B cell (primary cell): ENCODE data around the gene WDR18. TPM values are rescaled to one million over a fixed set of nuclear protein-coding genes. Genes with fewer than 3 reads are reported as not detected.

Experiments
- ATAC-seq: fragments of 200-7000 bp; cut with Tn5 transposase; one replicate; pipeline ENCODE4 v1.10.0; 2021; ENCODE audit warnings: low read depth, mild to moderate bottlenecking, moderate number of reproducible peaks, moderate library complexity
- CTCF ChIA-PET: fragments of 350-600 bp; sonication (Branson Sonifier 250); formaldehyde crosslinking; loops from one replicate; lab custom pipeline; 2021; ENCODE audit warnings: antibody characterized with exemption, inconsistent platforms; lab: Charles Lee
- POLR2A ChIA-PET: fragments of 350-600 bp; sonication (Branson Sonifier 250); formaldehyde crosslinking; loops from one replicate; lab custom pipeline; 2021; ENCODE audit warnings: antibody characterized with exemption; lab: Charles Lee
- DNase-seq: peaks from one replicate; pipeline ENCODE4 v3.0.0; 2013
- H2AFZ ChIP-seq: 2 replicates; pipeline ENCODE4 v1.6.1; 2012; ENCODE audit warnings: mild to moderate bottlenecking, low read depth, low read length; ENCODE audit not compliant: insufficient read depth, poor library complexity, severe bottlenecking
- H3K27ac ChIP-seq, 2 donors: 1 replicate in 1 of 2; 2 replicates in 1 of 2; pipeline ENCODE4 v1.5.1; 2012 to 2013; ENCODE audit warnings: low read length in 2 of 2, mild to moderate bottlenecking in 2 of 2, moderate library complexity in 1 of 2
- H3K27me3 ChIP-seq, 4 experiments: fragments of 200-600 bp in 1 of 4; sonication (generic) in 1 of 4; replicated peaks in 1 of 4; 1 replicate in 2 of 4; 2 replicates in 2 of 4; pipeline versions ENCODE4 v1.6.1 to v1.7.0; 2013 to 2016; ENCODE audit warnings: low read length in 3 of 4, mild to moderate bottlenecking in 2 of 4, mixed read lengths in 1 of 4, moderate library complexity in 1 of 4; ENCODE audit not compliant: insufficient read depth in 4 of 4, control insufficient read depth in 3 of 4; ENCODE audit errors: control extremely low read depth in 1 of 4
- H3K36me3 ChIP-seq, 2 experiments: replicated peaks in 1 of 2; 1 replicate in 1 of 2; 2 replicates in 1 of 2; pipeline versions ENCODE4 v1.6.1 to v1.7.1; 2013; ENCODE audit warnings: low read length in 1 of 2; ENCODE audit not compliant: insufficient read depth in 2 of 2, control insufficient read depth in 1 of 2; ENCODE audit errors: control extremely low read depth in 1 of 2, extremely low read depth in 1 of 2
- H3K4me1 ChIP-seq, 2 donors: fragments of 200-600 bp in 1 of 2; sonication (generic) in 1 of 2; 1 replicate in 1 of 2; 2 replicates in 1 of 2; pipeline versions ENCODE4 v1.5.1 to v1.6.1; 2013 to 2017; ENCODE audit warnings: low read length in 2 of 2; ENCODE audit not compliant: control insufficient read depth in 2 of 2, insufficient read depth in 2 of 2
- H3K4me2 ChIP-seq: replicated peaks from 2 replicates; pipeline ENCODE3; 2012; ENCODE audit warnings: mild to moderate bottlenecking, low read depth, low read length; ENCODE audit not compliant: poor library complexity, severe bottlenecking
- H3K4me3 ChIP-seq, 5 experiments: fragments of 200-600 bp in 1 of 5; sonication (generic) in 1 of 5; 1 replicate in 3 of 5; 2 replicates in 2 of 5; pipeline versions ENCODE4 v1.5.1 to v1.7.0; 2011 to 2016; ENCODE audit warnings: low read length in 4 of 5, mild to moderate bottlenecking in 4 of 5, low read depth in 2 of 5, control low read depth in 1 of 5, moderate library complexity in 1 of 5; ENCODE audit not compliant: insufficient read depth in 1 of 5; ENCODE audit errors: control extremely low read depth in 1 of 5, extremely low read depth in 1 of 5
- H3K79me2 ChIP-seq: fragments of 200-600 bp; sonication (generic); one replicate; pipeline ENCODE4 v1.6.0; 2016; ENCODE audit warnings: low read length; ENCODE audit not compliant: control insufficient read depth, insufficient read depth
- H3K9ac ChIP-seq: fragments of 200-600 bp; sonication (generic); 2 replicates; pipeline ENCODE4 v1.6.1; 2017; ENCODE audit warnings: mild to moderate bottlenecking, low read length, moderate library complexity
- H3K9me3 ChIP-seq, 3 donors: one replicate each; pipeline versions ENCODE4 v1.6.1 to v1.7.1; 2013; ENCODE audit warnings: low read length in 2 of 3; ENCODE audit not compliant: control insufficient read depth in 2 of 3, insufficient read depth in 1 of 3; ENCODE audit errors: control extremely low read depth in 1 of 3
- H4K20me1 ChIP-seq: 2 replicates; pipeline ENCODE4 v1.6.0; 2012; ENCODE audit warnings: mild to moderate bottlenecking, low read length; ENCODE audit not compliant: insufficient read depth, control insufficient read depth, poor library complexity, severe bottlenecking
- H3K27ac Mint-ChIP-seq: one replicate; pipeline ENCODE4 v1.8.0; 2021; ENCODE audit warnings: mixed read lengths
- H3K27me3 Mint-ChIP-seq: one replicate; pipeline ENCODE4 v1.8.0; 2021; ENCODE audit warnings: mixed read lengths
- H3K4me1 Mint-ChIP-seq: one replicate; pipeline ENCODE4 v1.8.0; 2021; ENCODE audit warnings: mixed read lengths
- H3K4me3 Mint-ChIP-seq: one replicate; pipeline ENCODE4 v1.8.0; 2021; ENCODE audit warnings: mixed read lengths
- H3K9me3 Mint-ChIP-seq: one replicate; pipeline ENCODE4 v1.8.0; 2022; ENCODE audit warnings: mixed read lengths; ENCODE audit not compliant: insufficient read depth
- CTCF ChIP-seq: fragments of 200-600 bp; IDR thresholded peaks from one replicate; pipeline ENCODE4 v1.8.0; 2022; ENCODE audit warnings: antibody characterized with exemption, mild to moderate bottlenecking
- EZH2 ChIP-seq: IDR thresholded peaks from 2 replicates; pipeline ENCODE4 v1.6.1; 2012; ENCODE audit warnings: borderline replicate concordance, low read depth, mild to moderate bottlenecking, moderate library complexity, low read length; ENCODE audit not compliant: insufficient read depth, poor library complexity, severe bottlenecking
- WGBS: methylation state at CpG from one replicate; pipeline ENCODE4 v1.1.5; 2013; ENCODE audit warnings: missing lambda C conversion rate; ENCODE audit not compliant: insufficient coverage; 5-methylcytosine and 5-hydroxymethylcytosine counted together
- intact Hi-C: fragments of 100-400 bp; cut with micrococcal nuclease; formaldehyde crosslinking; loops from one replicate; pipeline ENCODE4 v1.10.0; 2022
- polyA plus RNA-seq: library from polyadenylated mRNA; depleted of rRNA; stranded (reverse); fragments of >200 nt; gene quantifications from 2 replicates; pipeline ENCODE4 v1.2.3, GENCODE V29; 2012
- total RNA-seq, 2 donors: library from RNA; stranded (reverse); fragments of 120-200 nt in 1 of 2; gene quantifications; 1 replicate in 1 of 2; 2 replicates in 1 of 2; pipeline versions ENCODE4 v1.2.3 to v1.2.4, GENCODE V29; 2013 to 2022

The WDR18 gene
- total and polyA plus RNA-seq, 2 donors (not counting 1 experiment from before 2014, with no cell fraction given): 48.5 to 60.5 TPM

GRCh38 chr19:994516-994915, 10.4 kb downstream of the WDR18 start:
- Histone ChIP-seq H3K27ac (no peak overlapping the region), H3K4me3 (no peak overlapping the region), H3K27me3 (peaks cover 0 to 39% (median 21%) of the 10 kb centered on the region in 4 experiments), H2AFZ (no peak overlapping the region), H3K36me3 (peaks cover 0 to 17% of the 10 kb centered on the region in 2 experiments), H3K79me2 (no peaks in the 10 kb centered on the region), H3K9ac (no peak overlapping the region), H3K4me2 (no peak overlapping the region), H3K4me1 (peaks cover 10 to 11% of the 10 kb centered on the region in 2 donors), H3K9me3 (peaks cover 0 to 5% (median 0%) of the 10 kb centered on the region in 3 donors), H4K20me1 (peaks cover 8% of the 10 kb centered on the region)
- H3K27me3 Mint-ChIP-seq: peaks cover 21% of the 10 kb centered on the region
- ChIA-PET CTCF (no interaction called here), POLR2A (interaction anchor here (1.4 kb wide), 1 partner anchor 10 kb away, joined by 3 read pairs; no protein-coding TSS in a partner anchor)
- TF ChIP-seq CTCF (no peak), EZH2 (no peak)
- no peak overlapping the region for H3K4me3 Mint-ChIP-seq
- ATAC-seq: no peak
- H3K9me3 Mint-ChIP-seq: no peaks in the 10 kb centered on the region
- H3K4me1 Mint-ChIP-seq: peaks cover 7% of the 10 kb centered on the region
- intact Hi-C loops: no loop called here
- DNase-seq: no peak
- H3K27ac Mint-ChIP-seq: no peak overlapping the region
- 93% methylated on average over 18 of the region's 18 CpGs for WGBS

- H3K36me3 ChIP-seq: peaks cover 0 to 15% of the 10 kb centered on the region in 2 experiments
- Mint-ChIP-seq H3K9me3 (no peaks in the 10 kb centered on the region), H3K4me1 (peaks cover 7% of the 10 kb centered on the region), H3K27me3 (peaks cover 21% of the 10 kb centered on the region), H3K27ac (no peak overlapping the region), H3K4me3 (no peak overlapping the region)
- DNase-seq (no peak), ATAC-seq (no peak)
- 78% methylated on average over 23 of the region's 26 CpGs for WGBS
- H3K4me2 ChIP-seq: peak overlapping the region; percentile 57
- H3K9me3 ChIP-seq: peaks cover 0 to 6% (median 0%) of the 10 kb centered on the region in 3 donors
- no peak overlapping the region for H2AFZ ChIP-seq
- ChIA-PET CTCF (interaction anchor here (0.6 to 2.4 kb wide), 4 partner anchors 11 to 224 kb away, joined by 3 to 11 read pairs (median 4); partner anchors contain the start of gene WDR18), POLR2A (interaction anchor here (0.7 to 1.4 kb wide), 3 partner anchors 10 to 88 kb away, joined by 3 to 4 read pairs (median 4); no protein-coding TSS in a partner anchor)
- intact Hi-C loops: no loop called here
- H3K9ac ChIP-seq: no peak overlapping the region
- no peak overlapping the region for H3K27ac ChIP-seq
- H3K27me3 ChIP-seq: peaks cover 0 to 45% (median 22%) of the 10 kb centered on the region in 4 experiments
- no peaks in the 10 kb centered on the region for H3K79me2 ChIP-seq
- peaks cover 8% of the 10 kb centered on the region for H4K20me1 ChIP-seq
- H3K4me1 ChIP-seq: peaks cover 10 to 11% of the 10 kb centered on the region in 2 donors
- no peak for TF ChIP-seq CTCF
- no peak for TF ChIP-seq EZH2
- no peak overlapping the region for H3K4me3 ChIP-seq
These were observed 11.1 kb downstream of the WDR18 start for GRCh38 chr19:995051-995827.
